Measurements from ENCODE around the gene IDNK. TPM values are rescaled to one million over a fixed set of nuclear protein-coding genes. Genes with fewer than 3 reads are reported as not detected.
A peak's percentile ranks its signal among the peaks of the same experiment; 100 is the strongest.

The IDNK gene
- total RNA-seq (1 to 10 TPM; 1.5 to 6.8 (median 5.5) TPM), polyA plus RNA-seq (1 to 10 TPM; 4.9 to 9.0 TPM)
- long read RNA-seq, donor 1, partial matches to known transcripts, result 0 of 9 reads
- long read RNA-seq, donor 1, other reads (novel, unspliced or antisense), result 6 of 9 reads
- long read RNA-seq, donor 2, partial matches to known transcripts, result 16 of 17 reads
- long read RNA-seq, donor 2, other reads (novel, unspliced or antisense), result 0 of 17 reads
- long read RNA-seq, donor 3, partial matches to known transcripts, result 1 of 13 reads
- long read RNA-seq, donor 3, other reads (novel, unspliced or antisense), result 12 of 13 reads

- TF ChIP-seq CTCF (IDR thresholded peaks at IDR 0.05) (no peak), POLR2A (IDR thresholded peaks at IDR 0.05) (no peak), EP300 (IDR thresholded peaks at IDR 0.05) (no peak)
- Histone ChIP-seq H3K36me3 (no peaks in the 10 kb centered on the region), H3K4me3 (peak within 1 kb of the TSS; percentile 77), H3K27ac (peak within 1 kb of the TSS; percentile 43 to 89), H3K4me1 (ENCODE audit: insufficient read depth) (no peaks in the 10 kb centered on the region), H3K9me3 (no peaks in the 10 kb centered on the region), H3K27me3 (no peaks in the 10 kb centered on the region)
- peak; percentile 28 to 73 (median 71) for DNase-seq
- intact Hi-C loops (cut with DNase I), result loop anchor here in 1 of 4 donors (5.0 kb wide), 1 partner anchor 289 kb away; no protein-coding TSS in a partner anchor
- 0 to 1% (median 0%) methylated on average over 67 to 79 of the region's 79 CpGs for WGBS, 3 donors
Observed at GRCh38 chr9:83622939-83623678, at the start of gene IDNK. Gene IDNK, plus strand, starts transcription at chr9:83623143. Its CDS starts 29 bp downstream, at chr9:83623172.

- WGBS, 3 donors, result 67 to 70% (median 70%) methylated on average over 1 of the region's 1 CpG
- Histone ChIP-seq H3K9me3 (no peaks in the 10 kb centered on the region), H3K27ac (no peak overlapping the region), H3K36me3 (peaks cover 2% of the 10 kb centered on the region), H3K27me3 (no peaks in the 10 kb centered on the region), H3K4me3 (no peak overlapping the region), H3K4me1 (ENCODE audit: insufficient read depth) (no peaks in the 10 kb centered on the region)
- no peak for TF ChIP-seq CTCF (IDR thresholded peaks at IDR 0.05)
- TF ChIP-seq EP300 (IDR thresholded peaks at IDR 0.05), result no peak
- no peak for TF ChIP-seq POLR2A (IDR thresholded peaks at IDR 0.05)
- intact Hi-C loops (cut with DNase I), result no loop called here
- DNase-seq, result no peak
Observed at GRCh38 chr9:83574482-83574881, 48.5 kb upstream of the IDNK start.

- Histone ChIP-seq H3K4me3 (no peak overlapping the region), H3K27ac (no peak overlapping the region), H3K4me1 (ENCODE audit: insufficient read depth) (no peaks in the 10 kb centered on the region), H3K27me3 (no peaks in the 10 kb centered on the region), H3K36me3 (no peaks in the 10 kb centered on the region), H3K9me3 (no peaks in the 10 kb centered on the region)
- no peak for DNase-seq
- TF ChIP-seq POLR2A (IDR thresholded peaks at IDR 0.05) (no peak), EP300 (IDR thresholded peaks at IDR 0.05) (no peak), CTCF (IDR thresholded peaks at IDR 0.05) (no peak)
- intact Hi-C loops (cut with DNase I), result no loop called here
- 16 to 44% (median 31%) methylated on average over 1 of the region's 1 CpG for WGBS, 3 donors
Observed at GRCh38 chr9:83582029-83582428, 40.9 kb upstream of the IDNK start.

- Histone ChIP-seq H3K27me3 (no peaks in the 10 kb centered on the region), H3K27ac (no peak overlapping the region), H3K4me3 (no peak overlapping the region), H3K9me3 (no peaks in the 10 kb centered on the region), H3K4me1 (ENCODE audit: insufficient read depth) (no peaks in the 10 kb centered on the region), H3K36me3 (no peaks in the 10 kb centered on the region)
- intact Hi-C loops (cut with DNase I), result no loop called here
- TF ChIP-seq POLR2A (IDR thresholded peaks at IDR 0.05) (no peak), CTCF (IDR thresholded peaks at IDR 0.05) (peak in 2 of 3 donors; percentile 36 to 46), EP300 (IDR thresholded peaks at IDR 0.05) (no peak)
- WGBS, 3 donors, result 68 to 73% (median 72%) methylated on average over 6 of the region's 6 CpGs
- DNase-seq, result peak; percentile 15 to 64 (median 38)
Observed at GRCh38 chr9:83583151-83584014, 39.6 kb upstream of the IDNK start.

All from ovary (tissue), 10 donors.